Stimulated activated CD4-positive, alpha-beta T cell treated with anti-CD3 and anti-CD28 coated beads, TNF-alpha, amount 100 ng/mL, for 1 hour (primary cell): Measurements from ENCODE around the gene GPR27.

Source experiments
- DNase-seq, 3 donors: peaks; one replicate each; pipeline ENCODE4 v3.0.0-alpha.2; 2020; ENCODE audit warnings: low read depth in 3 of 3, low spot score in 1 of 3

The GPR27 gene

DNA sequence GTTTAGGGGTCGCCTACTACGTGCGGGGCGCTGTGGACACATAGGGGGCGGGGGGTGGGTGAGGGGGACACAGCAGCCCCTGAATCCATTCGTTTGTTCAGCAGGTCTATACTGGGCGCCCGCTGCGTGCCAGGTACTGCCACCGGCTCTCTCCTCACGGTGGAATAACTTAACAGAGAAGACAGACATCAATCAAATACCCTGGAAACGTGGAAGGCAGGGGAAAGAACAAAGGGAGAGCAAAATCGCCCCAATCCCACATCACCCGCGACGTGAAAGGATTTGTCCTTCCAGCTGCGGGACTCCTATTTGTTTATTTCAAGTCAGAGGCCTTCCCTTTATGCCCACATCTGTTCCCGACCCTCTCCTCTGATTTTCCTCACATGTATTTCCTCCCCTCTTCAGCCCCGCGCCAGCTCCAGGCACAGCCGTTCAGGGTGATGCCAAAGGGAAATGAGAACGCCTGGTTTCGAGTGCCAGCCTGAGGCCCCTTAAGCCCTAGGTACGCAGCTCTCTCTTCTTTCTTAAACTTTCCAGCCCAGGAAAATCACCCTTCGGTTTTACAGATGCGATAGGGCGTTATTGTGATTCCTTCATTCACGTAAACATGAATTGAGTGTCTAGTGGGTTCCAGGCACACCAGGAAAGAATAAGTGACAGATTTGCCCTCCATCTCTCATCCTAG lies 32.0 kb downstream of the GPR27 start:
- no peak for DNase-seq

GRCh38 chr3:71786217-71786549 lies 32.5 kb downstream of the GPR27 start:
- no peak for DNase-seq

GRCh38 chr3:71786551-71786950 lies 32.9 kb downstream of the GPR27 start:
- DNase-seq: no peak

DNA sequence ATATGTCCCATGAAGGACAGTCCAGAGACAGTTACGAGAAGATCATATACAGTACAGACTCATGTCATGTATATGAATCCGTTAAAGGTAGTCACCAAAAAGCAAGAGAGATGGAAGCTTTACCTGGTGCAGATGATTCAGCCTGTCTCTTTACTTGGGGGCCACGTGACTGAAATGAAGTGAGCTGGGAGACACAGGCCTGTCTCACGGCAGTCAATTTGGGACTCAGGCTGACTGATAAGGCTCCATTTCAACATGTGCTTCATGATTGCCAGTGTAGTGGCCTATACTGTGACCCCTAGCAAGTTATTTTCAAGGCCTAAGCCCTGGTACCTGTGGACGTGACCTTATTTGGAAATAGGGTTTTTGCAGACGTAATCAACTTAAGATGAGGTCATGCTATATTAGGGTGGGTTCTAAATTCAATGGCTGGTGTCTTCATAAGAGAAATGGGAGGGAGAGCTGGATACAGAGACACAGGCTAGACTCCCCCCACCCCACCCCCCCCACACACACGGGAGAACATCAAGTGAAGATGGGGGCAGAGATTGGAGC lies 34.3 kb downstream of the GPR27 start:
- DNase-seq: no peak

GRCh38 chr3:71789922-71790321 lies 36.3 kb downstream of the GPR27 start:
- DNase-seq: no peak

DNA sequence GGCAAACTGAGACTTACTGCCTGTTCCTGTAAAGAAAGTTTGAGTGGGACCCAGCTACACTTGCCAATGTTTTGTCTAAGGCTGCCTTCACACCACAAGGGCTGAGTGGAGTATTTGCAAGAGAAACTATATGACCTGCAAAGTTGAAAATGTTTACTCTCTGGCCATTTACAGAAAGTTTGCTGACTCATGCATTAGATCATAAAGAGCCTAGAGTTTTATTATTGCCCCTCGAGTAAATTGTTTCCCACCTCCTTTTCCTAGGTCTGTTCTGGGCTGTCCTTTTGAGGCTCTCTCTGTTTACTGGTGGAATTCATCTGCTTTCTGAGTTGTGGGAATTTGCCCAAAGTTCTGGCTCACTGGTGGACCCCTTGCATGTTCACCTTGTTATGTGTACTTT lies 38.0 kb downstream of the GPR27 start:
- no peak for DNase-seq

GRCh38 chr3:71796290-71796689 lies 42.6 kb downstream of the GPR27 start:
- no peak for DNase-seq

DNA sequence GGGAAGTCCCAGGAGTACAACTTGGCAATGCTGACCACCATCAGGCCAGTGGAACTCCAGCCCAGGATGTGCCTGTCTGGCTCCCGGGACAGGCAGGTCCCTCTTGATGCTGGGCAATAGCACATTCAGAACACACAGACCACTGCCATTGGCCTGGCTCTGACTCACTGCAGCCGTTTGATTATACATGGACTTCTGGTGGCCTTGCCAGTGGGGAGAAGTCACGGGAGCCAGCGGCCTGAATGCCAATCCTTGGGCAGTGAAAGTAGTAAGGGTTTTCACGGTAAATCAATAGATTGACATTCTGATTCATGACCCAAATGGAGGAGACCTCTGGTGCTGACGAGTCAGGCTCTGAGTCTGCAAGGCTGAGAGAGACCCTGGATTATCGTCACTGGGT lies 43.8 kb downstream of the GPR27 start:
- no peak for DNase-seq

DNA sequence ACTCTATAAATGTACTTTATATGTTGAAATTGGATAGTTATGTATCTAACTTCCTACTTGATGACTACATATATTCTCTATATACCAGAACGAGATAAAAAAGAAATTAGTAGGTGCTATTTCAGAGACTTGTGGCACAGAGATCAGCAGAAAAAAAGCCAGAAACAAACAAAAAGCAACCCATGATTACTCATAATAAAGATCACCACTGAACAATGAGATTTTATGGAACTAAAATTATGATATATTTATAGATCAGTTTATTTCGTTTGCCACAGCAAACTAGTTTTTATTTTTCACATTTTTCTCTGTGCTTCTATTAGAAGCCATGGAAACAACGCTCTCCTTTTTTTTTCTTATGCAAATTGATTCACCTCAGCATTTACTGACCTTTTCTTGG lies 46.4 kb downstream of the GPR27 start:
- no peak for DNase-seq

- DNase-seq: no peak
Observed at GRCh38 chr3:71801986-71802385, 48.3 kb downstream of the GPR27 start.

DNA sequence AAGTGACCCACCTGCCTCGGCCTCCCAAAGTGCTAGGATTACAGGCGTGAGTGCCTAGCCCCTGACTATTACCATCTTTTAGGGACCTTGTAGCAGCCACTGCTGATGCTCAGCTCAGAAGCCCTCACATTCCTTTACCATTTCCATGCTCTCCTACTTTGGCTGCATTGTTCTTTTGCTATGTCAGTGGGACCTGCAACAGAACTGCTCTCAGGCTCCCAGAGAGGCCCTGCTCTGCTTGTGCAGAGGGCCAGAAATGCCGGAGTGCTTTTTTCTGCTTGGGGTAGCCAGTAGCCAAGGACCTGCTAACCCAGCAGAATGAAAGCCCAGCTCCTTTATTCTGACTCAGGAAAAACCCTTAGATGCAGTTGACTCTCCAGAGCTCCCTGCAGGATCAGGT lies 49.6 kb downstream of the GPR27 start:
- no peak for DNase-seq

GRCh38 chr3:71805199-71805598 lies 51.5 kb downstream of the GPR27 start:
- DNase-seq: no peak

- DNase-seq: no peak
Observed at GRCh38 chr3:71805691-71806090, 52.0 kb downstream of the GPR27 start.
